Mesenteric fat pad (tissue), 1 donor: Measurements from ENCODE around the gene LDLRAD3. TPM values are rescaled to one million over a fixed set of nuclear protein-coding genes. Genes with fewer than 3 reads are reported as not detected.

Source experiments
- DNase-seq: peaks from one replicate; pipeline ENCODE4 v3.0.0-alpha.2; 2020; ENCODE audit warnings: low spot score
- total RNA-seq: library from RNA; stranded (reverse); fragmentation: NEBNext Ultra II Directional; extraction: Animal tissue kit (Norgen Biotek cat#: 25700); gene quantifications from one replicate; pipeline ENCODE4 v1.2.1, GENCODE V29; 2021
- donor health status: DM: yes; HTN: yes; CAD: no.

Gene LDLRAD3
- total RNA-seq, 1 donor from 2014 or later: 69.2 TPM

- DNase-seq: no peak
Observed at GRCh38 chr11:36126678-36127077, 182.8 kb downstream of the LDLRAD3 start.

GRCh38 chr11:36127550-36127949 is 183.7 kb downstream of the LDLRAD3 start:
- no peak for DNase-seq

- DNase-seq: no peak
Observed at GRCh38 chr11:36129955-36130354, 186.1 kb downstream of the LDLRAD3 start.

- no peak for DNase-seq
Observed at GRCh38 chr11:36130401-36130800, 186.5 kb downstream of the LDLRAD3 start.

GRCh38 chr11:36131721-36132397 is 188.0 kb downstream of the LDLRAD3 start:
- no peak for DNase-seq

- DNase-seq: no peak
Observed at GRCh38 chr11:36132940-36133339, 189.1 kb downstream of the LDLRAD3 start.

- DNase-seq: no peak
Observed at GRCh38 chr11:36135076-36135475, 191.2 kb downstream of the LDLRAD3 start.

GRCh38 chr11:36139767-36140166 is 195.9 kb downstream of the LDLRAD3 start:
- no peak for DNase-seq

GRCh38 chr11:36141196-36141953 is 197.5 kb downstream of the LDLRAD3 start:
- DNase-seq: no peak

GRCh38 chr11:36141956-36142355 is 198.1 kb downstream of the LDLRAD3 start:
- DNase-seq: no peak

GRCh38 chr11:36142439-36142838 is 198.6 kb downstream of the LDLRAD3 start:
- no peak for DNase-seq

GRCh38 chr11:36142879-36143278 is 199.0 kb downstream of the LDLRAD3 start:
- no peak for DNase-seq

- no peak for DNase-seq
Observed at GRCh38 chr11:36146437-36146836, 202.6 kb downstream of the LDLRAD3 start.

GRCh38 chr11:36147491-36147890 is 203.6 kb downstream of the LDLRAD3 start:
- no peak for DNase-seq

- no peak for DNase-seq
Observed at GRCh38 chr11:36148701-36149100, 204.8 kb downstream of the LDLRAD3 start.

GRCh38 chr11:36149538-36150242 is 205.8 kb downstream of the LDLRAD3 start:
- DNase-seq: no peak

- no peak for DNase-seq
Observed at GRCh38 chr11:36150986-36151385, 207.1 kb downstream of the LDLRAD3 start.

- DNase-seq: no peak
Observed at GRCh38 chr11:36151933-36152580, 208.2 kb downstream of the LDLRAD3 start.

GRCh38 chr11:36153551-36153950 is 209.7 kb downstream of the LDLRAD3 start:
- DNase-seq: no peak

GRCh38 chr11:36155124-36155561 is 211.3 kb downstream of the LDLRAD3 start:
- no peak for DNase-seq

- DNase-seq: no peak
Observed at GRCh38 chr11:36155770-36156160, 211.9 kb downstream of the LDLRAD3 start.
